ENCODE data around the gene FAM53A.

GRCh38 chr4:1652088-1652487 lies 32.0 kb downstream of the FAM53A start:
- TF ChIP-seq POLR2AphosphoS5 (IDR thresholded peaks at IDR 0.05; ENCODE audit: borderline replicate concordance, low read depth, low read length) (no peak), EZH2 (IDR thresholded peaks at IDR 0.05) (no peak)

Data from SK-N-MC (cell line).